Mesendoderm (in vitro differentiated cells): ENCODE data around the gene WDFY2.
A peak's percentile ranks its signal among the peaks of the same experiment; 100 is the strongest.

ENCODE experiments used
- DNase-seq: peaks from one replicate; pipeline ENCODE4 v3.0.0; 2013
- H2AK5ac ChIP-seq: 2 replicates; pipeline ENCODE4 v1.6.1; 2013; ENCODE audit warnings: low read length, inconsistent platforms
- H2BK120ac ChIP-seq: 2 replicates; pipeline ENCODE4 v1.6.1; 2013; ENCODE audit warnings: low read depth, mild to moderate bottlenecking, low read length, moderate library complexity, mixed read lengths
- H2BK15ac ChIP-seq: replicated peaks from 2 replicates; pipeline ENCODE4 v1.6.1; 2013; ENCODE audit warnings: low read depth, mild to moderate bottlenecking, moderate library complexity
- H2BK5ac ChIP-seq: 2 replicates; pipeline ENCODE4 v1.6.1; 2013; ENCODE audit warnings: low read length, inconsistent platforms
- H3K18ac ChIP-seq: 2 replicates; pipeline ENCODE4 v1.6.1; 2013; ENCODE audit warnings: mild to moderate bottlenecking, low read length, mixed read lengths
- H3K23ac ChIP-seq: one replicate; pipeline ENCODE4 v1.6.1; 2013; ENCODE audit warnings: low read length
- H3K27ac ChIP-seq: 2 replicates; pipeline ENCODE4 v1.5.1; 2013; ENCODE audit warnings: low read depth, mild to moderate bottlenecking, inconsistent platforms, low read length, moderate library complexity
- H3K27me3 ChIP-seq: 2 replicates; pipeline ENCODE4 v1.6.1; 2013; ENCODE audit warnings: low read length, control low read depth, mild to moderate bottlenecking, inconsistent platforms; ENCODE audit not compliant: insufficient read depth, poor library complexity
- H3K36me3 ChIP-seq: 2 replicates; pipeline ENCODE4 v1.6.1; 2013; ENCODE audit warnings: low read length, inconsistent platforms; ENCODE audit not compliant: control insufficient read depth, insufficient read depth
- H3K4ac ChIP-seq: one replicate; pipeline ENCODE4 v1.6.1; 2013; ENCODE audit warnings: low read depth, mild to moderate bottlenecking, low read length, moderate library complexity
- H3K4me1 ChIP-seq: 2 replicates; pipeline ENCODE4 v1.6.1; 2013; ENCODE audit warnings: low read depth, low read length, inconsistent platforms; ENCODE audit not compliant: control insufficient read depth
- H3K4me2 ChIP-seq: 2 replicates; pipeline ENCODE4 v1.6.1; 2013; ENCODE audit warnings: low read length
- H3K4me3 ChIP-seq: 2 replicates; pipeline ENCODE4 v1.5.1; 2013; ENCODE audit warnings: mild to moderate bottlenecking, low read length
- H3K56ac ChIP-seq: one replicate; pipeline ENCODE4 v1.6.1; 2013; ENCODE audit warnings: low read length
- H3K79me1 ChIP-seq: 2 replicates; pipeline ENCODE4 v1.6.1; 2013; ENCODE audit warnings: low read length, inconsistent platforms
- H3K79me2 ChIP-seq: 2 replicates; pipeline ENCODE4 v1.6.1; 2013; ENCODE audit warnings: mild to moderate bottlenecking, low read length; ENCODE audit not compliant: control insufficient read depth, insufficient read depth
- H3K9ac ChIP-seq: 2 replicates; pipeline ENCODE4 v1.6.1; 2013; ENCODE audit warnings: low read length, inconsistent platforms
- H4K5ac ChIP-seq: one replicate; pipeline ENCODE4 v1.6.1; 2013; ENCODE audit warnings: low read length
- H4K8ac ChIP-seq: one replicate; pipeline ENCODE4 v1.6.1; 2013; ENCODE audit warnings: low read depth, mild to moderate bottlenecking, control low read depth, low read length, moderate library complexity
- WGBS: extraction: QIAGEN DNeasy Blood & Tissue Kit; methylation state at CpG from one replicate; pipeline ENCODE4 v1.1.7; 2013; ENCODE audit warnings: low lambda C conversion rate, missing lambda C conversion rate; ENCODE audit not compliant: insufficient coverage; ENCODE audit errors: extremely low coverage; 5-methylcytosine and 5-hydroxymethylcytosine counted together

The WDFY2 gene

GRCh38 chr13:51742611-51743010 lies 158.3 kb downstream of the WDFY2 start:
- Histone ChIP-seq H3K79me2 (no peaks in the 10 kb centered on the region), H3K23ac (no peak overlapping the region), H2BK5ac (no peak overlapping the region), H3K27ac (no peak overlapping the region), H2BK120ac (no peak overlapping the region), H4K8ac (no peak overlapping the region), H3K56ac (no peak overlapping the region), H3K4me2 (no peak overlapping the region), H3K27me3 (no peaks in the 10 kb centered on the region), H2BK15ac (no peak overlapping the region), H3K4me1 (no peaks in the 10 kb centered on the region), H4K5ac (no peak overlapping the region), H3K79me1 (no peaks in the 10 kb centered on the region), H2AK5ac (no peak overlapping the region), H3K4ac (no peak overlapping the region), H3K36me3 (no peaks in the 10 kb centered on the region), H3K18ac (no peak overlapping the region), H3K4me3 (no peak overlapping the region), H3K9ac (no peak overlapping the region)
- 100% methylated on average over 2 of the region's 2 CpGs for WGBS
- DNase-seq: no peak

GRCh38 chr13:51745243-51745642 lies 161.0 kb downstream of the WDFY2 start:
- Histone ChIP-seq H3K4ac (no peak overlapping the region), H3K23ac (no peak overlapping the region), H3K18ac (no peak overlapping the region), H3K4me2 (no peak overlapping the region), H3K4me3 (no peak overlapping the region), H3K4me1 (no peaks in the 10 kb centered on the region), H4K5ac (no peak overlapping the region), H2AK5ac (no peak overlapping the region), H3K9ac (no peak overlapping the region), H3K56ac (no peak overlapping the region), H3K27me3 (no peaks in the 10 kb centered on the region), H3K36me3 (peaks cover 1% of the 10 kb centered on the region), H2BK15ac (no peak overlapping the region), H2BK120ac (no peak overlapping the region), H3K79me1 (no peaks in the 10 kb centered on the region), H3K79me2 (no peaks in the 10 kb centered on the region), H2BK5ac (no peak overlapping the region), H4K8ac (no peak overlapping the region), H3K27ac (no peak overlapping the region)
- no peak for DNase-seq
- no CpG with 5 or more reads among the region's 2 CpGs for WGBS

GRCh38 chr13:51746802-51747201 lies 162.5 kb downstream of the WDFY2 start:
- H4K5ac ChIP-seq: no peak overlapping the region
- no peak overlapping the region for H3K23ac ChIP-seq
- H3K9ac ChIP-seq: no peak overlapping the region
- H2BK120ac ChIP-seq: no peak overlapping the region
- no peaks in the 10 kb centered on the region for H3K79me2 ChIP-seq
- H3K79me1 ChIP-seq: no peaks in the 10 kb centered on the region
- H2BK5ac ChIP-seq: no peak overlapping the region
- H3K27me3 ChIP-seq: no peaks in the 10 kb centered on the region
- H3K18ac ChIP-seq: no peak overlapping the region
- WGBS: no CpG with 5 or more reads among the region's 2 CpGs
- H2AK5ac ChIP-seq: no peak overlapping the region
- H2BK15ac ChIP-seq: no peak overlapping the region
- H3K4me3 ChIP-seq: no peak overlapping the region
- no peak overlapping the region for H4K8ac ChIP-seq
- no peak overlapping the region for H3K27ac ChIP-seq
- no peak for DNase-seq
- H3K4ac ChIP-seq: no peak overlapping the region
- no peak overlapping the region for H3K56ac ChIP-seq
- H3K36me3 ChIP-seq: peaks cover 1% of the 10 kb centered on the region
- no peak overlapping the region for H3K4me2 ChIP-seq
- no peaks in the 10 kb centered on the region for H3K4me1 ChIP-seq

- H2AK5ac ChIP-seq: no peak overlapping the region
- no peaks in the 10 kb centered on the region for H3K4me1 ChIP-seq
- no peaks in the 10 kb centered on the region for H3K27me3 ChIP-seq
- no peak overlapping the region for H3K56ac ChIP-seq
- H3K79me1 ChIP-seq: no peaks in the 10 kb centered on the region
- H3K18ac ChIP-seq: no peak overlapping the region
- no peak overlapping the region for H4K8ac ChIP-seq
- WGBS: 100% methylated on average over 2 of the region's 9 CpGs
- H3K9ac ChIP-seq: no peak overlapping the region
- no peak overlapping the region for H3K4me2 ChIP-seq
- no peak overlapping the region for H2BK5ac ChIP-seq
- peak overlapping the region; percentile 5 for H3K4me3 ChIP-seq
- no peak overlapping the region for H3K27ac ChIP-seq
- no peak overlapping the region for H4K5ac ChIP-seq
- no peak overlapping the region for H2BK15ac ChIP-seq
- H3K4ac ChIP-seq: no peak overlapping the region
- no peak for DNase-seq
- no peak overlapping the region for H3K23ac ChIP-seq
- no peak overlapping the region for H2BK120ac ChIP-seq
- no peaks in the 10 kb centered on the region for H3K79me2 ChIP-seq
- peaks cover 1% of the 10 kb centered on the region for H3K36me3 ChIP-seq
Measured at GRCh38 chr13:51747438-51748434, 163.5 kb downstream of the WDFY2 start.

GRCh38 chr13:51756651-51757050 lies 172.4 kb downstream of the WDFY2 start:
- no peak overlapping the region for H3K18ac ChIP-seq
- no peak overlapping the region for H3K4ac ChIP-seq
- H3K79me1 ChIP-seq: no peaks in the 10 kb centered on the region
- H3K23ac ChIP-seq: no peak overlapping the region
- WGBS: no CpG with 5 or more reads among the region's 2 CpGs
- H2BK5ac ChIP-seq: no peak overlapping the region
- H3K56ac ChIP-seq: no peak overlapping the region
- H3K4me3 ChIP-seq: no peak overlapping the region
- no peaks in the 10 kb centered on the region for H3K36me3 ChIP-seq
- no peak overlapping the region for H4K8ac ChIP-seq
- H3K79me2 ChIP-seq: no peaks in the 10 kb centered on the region
- no peak overlapping the region for H3K4me2 ChIP-seq
- DNase-seq: no peak
- H2BK120ac ChIP-seq: no peak overlapping the region
- H2AK5ac ChIP-seq: no peak overlapping the region
- no peaks in the 10 kb centered on the region for H3K27me3 ChIP-seq
- H4K5ac ChIP-seq: no peak overlapping the region
- H3K27ac ChIP-seq: no peak overlapping the region
- no peak overlapping the region for H2BK15ac ChIP-seq
- no peak overlapping the region for H3K9ac ChIP-seq
- H3K4me1 ChIP-seq: no peaks in the 10 kb centered on the region
